DOHH2 (cell line): Measurements from ENCODE around the gene EDAR.

Experiments
- EZH2phosphoT487 ChIP-seq: fragments of 200-600 bp; sonication (generic); IDR thresholded peaks from 2 replicates; pipeline ENCODE4 v1.6.1; 2017; ENCODE audit warnings: borderline replicate concordance, mild to moderate bottlenecking, antibody characterized with exemption, low read length, moderate library complexity, mixed read lengths
- TF ChIP-seq, protein P1 (sequence below): fragments of 200-600 bp; sonication (generic); IDR thresholded peaks from one replicate; pipeline ENCODE4 v1.5.1; 2014; ENCODE audit warnings: antibody characterized with exemption, mild to moderate bottlenecking, low read depth, low read length; ENCODE audit not compliant: poor library complexity, severe bottlenecking

DNA sequence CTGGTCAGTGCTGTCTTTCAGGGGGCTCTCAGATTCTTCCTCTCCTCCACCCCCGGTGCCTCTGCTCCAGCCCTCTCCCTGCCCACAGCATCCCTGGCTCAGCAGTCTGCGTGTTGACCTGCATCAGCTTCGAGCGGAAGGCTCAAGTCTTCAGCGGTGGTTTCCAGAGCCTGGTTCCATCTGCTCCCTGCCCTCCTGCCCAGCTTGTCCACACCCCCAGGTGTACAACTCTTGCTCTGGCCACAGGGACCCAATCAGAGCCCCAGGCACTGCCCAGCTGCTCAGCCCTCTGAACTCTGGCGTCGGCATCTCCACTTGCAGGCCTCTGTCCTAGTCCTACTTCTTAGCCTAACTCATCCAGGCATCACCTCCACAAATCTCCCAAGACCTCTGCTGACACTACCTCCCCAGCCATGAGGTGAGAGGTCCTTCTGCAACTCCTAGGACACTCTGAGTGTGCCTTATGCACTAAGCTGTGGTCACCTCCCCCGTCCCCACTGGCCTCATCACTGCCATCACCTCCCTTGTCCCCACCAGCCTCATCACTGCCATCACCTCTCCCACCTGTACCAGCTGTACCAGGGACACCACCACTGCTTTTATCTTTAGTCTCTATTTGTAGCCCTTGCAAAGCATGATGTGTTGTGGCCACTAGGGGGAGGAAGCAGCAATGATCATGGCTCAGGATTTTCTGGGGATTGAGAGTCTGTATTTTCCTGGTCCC, 60.9 kb downstream of the EDAR start:
- TF ChIP-seq, protein P1, sequence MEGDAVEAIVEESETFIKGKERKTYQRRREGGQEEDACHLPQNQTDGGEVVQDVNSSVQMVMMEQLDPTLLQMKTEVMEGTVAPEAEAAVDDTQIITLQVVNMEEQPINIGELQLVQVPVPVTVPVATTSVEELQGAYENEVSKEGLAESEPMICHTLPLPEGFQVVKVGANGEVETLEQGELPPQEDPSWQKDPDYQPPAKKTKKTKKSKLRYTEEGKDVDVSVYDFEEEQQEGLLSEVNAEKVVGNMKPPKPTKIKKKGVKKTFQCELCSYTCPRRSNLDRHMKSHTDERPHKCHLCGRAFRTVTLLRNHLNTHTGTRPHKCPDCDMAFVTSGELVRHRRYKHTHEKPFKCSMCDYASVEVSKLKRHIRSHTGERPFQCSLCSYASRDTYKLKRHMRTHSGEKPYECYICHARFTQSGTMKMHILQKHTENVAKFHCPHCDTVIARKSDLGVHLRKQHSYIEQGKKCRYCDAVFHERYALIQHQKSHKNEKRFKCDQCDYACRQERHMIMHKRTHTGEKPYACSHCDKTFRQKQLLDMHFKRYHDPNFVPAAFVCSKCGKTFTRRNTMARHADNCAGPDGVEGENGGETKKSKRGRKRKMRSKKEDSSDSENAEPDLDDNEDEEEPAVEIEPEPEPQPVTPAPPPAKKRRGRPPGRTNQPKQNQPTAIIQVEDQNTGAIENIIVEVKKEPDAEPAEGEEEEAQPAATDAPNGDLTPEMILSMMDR = peak; percentile 89
- no peak for TF ChIP-seq EZH2phosphoT487
